Measurements from ENCODE around the gene TMEM201.

Gene TMEM201

DNA sequence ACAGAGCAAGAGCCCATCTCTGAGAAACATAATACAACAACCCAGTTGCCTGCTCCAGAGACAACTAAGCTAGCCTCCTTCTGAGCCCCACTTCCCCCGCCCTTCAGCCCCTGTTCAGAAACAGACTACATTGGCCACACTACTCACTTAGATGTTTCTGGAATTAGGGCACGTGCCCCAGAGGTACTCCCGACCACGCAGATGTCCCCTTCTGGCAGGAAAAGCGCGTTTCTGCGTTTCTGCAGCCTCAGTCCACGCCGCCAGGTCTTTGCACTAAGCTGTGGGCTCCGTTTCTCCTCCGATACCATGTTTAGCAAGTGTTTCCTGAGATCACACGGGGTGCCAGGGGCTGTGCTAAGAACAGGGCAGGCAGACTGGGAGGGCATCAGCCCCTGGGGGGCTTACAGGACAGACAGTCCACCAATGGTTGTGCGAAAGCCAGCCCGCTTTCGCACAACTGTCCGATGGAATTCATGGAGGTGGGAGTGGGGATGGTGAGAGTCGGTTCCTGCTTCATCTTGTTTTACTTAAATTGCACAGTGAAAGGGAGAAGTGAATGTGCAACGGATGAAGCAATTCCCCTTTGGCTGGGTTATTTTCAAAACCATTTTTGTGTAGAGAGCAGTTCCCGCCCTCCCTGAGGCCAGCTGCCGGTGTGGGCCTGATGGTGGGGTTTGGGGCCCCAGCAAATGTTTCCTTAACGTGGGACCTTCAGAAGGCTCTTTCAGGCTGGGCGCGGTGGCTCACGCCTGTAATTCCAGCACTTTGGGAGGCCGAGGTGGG, 65.5 kb downstream of the TMEM201 start:
- no peak for DNase-seq

DNA sequence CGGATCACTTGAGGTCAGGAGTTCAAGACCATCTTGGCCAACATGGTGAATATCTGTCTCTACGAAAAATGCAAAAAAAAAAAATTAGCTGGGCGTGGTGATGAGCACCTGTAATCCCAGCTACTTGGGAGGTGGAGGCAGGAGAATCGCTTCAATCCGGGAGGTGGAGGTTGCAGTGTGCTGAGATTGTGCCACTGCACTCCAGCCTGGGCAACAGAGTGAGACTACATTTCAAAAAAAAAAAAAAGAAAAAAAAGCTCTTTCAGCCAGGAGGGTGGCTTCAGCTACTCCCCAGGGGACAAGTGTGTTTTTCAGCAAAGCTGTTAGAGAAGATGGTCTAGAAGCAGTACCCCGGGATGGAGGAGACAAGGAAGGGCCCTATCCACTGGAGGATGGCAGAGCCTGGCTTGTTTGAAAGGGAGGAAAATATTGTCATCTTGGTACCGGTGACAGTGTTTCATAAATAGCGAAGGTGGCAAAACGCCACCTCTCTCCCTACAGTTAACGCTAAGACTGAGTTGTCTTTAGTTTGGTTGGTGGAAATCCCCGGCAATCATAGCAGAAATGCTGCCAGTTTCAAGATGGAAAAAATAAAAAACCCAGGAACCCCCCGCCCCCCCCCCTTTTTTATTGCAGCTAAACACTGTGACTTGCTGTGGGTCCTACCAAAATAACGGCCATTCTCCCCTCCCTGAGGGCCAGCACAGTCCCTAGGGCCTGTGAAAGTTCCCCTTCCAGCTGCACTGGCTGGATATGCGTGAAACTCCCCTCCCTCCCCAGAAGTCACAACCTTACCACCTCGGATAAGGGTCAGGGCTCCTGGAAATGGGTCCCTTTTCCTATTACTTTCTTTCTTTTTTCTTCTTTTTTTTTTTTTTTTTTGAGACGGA, 66.4 kb downstream of the TMEM201 start:
- no peak for DNase-seq

DNA sequence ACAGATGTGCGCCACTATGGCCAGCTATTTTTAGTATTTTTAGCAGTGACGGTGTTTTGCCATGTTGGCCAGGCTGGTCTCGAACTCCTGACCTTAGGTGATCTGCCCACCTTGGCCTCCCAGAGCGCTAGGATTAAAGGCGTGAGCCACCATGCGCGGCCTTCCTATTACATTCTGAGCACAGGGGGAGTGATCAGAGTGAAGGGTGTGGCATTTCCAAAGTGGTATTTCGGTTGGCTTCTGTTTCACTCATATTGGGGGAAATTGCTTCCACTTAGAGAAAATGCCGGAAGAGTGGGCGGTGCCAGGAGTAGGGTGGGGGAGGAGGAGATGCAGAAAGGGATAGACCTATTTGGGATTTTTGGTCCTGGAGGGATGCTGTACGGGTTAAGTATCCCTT, 67.1 kb downstream of the TMEM201 start:
- no peak for DNase-seq

- no peak for DNase-seq
Observed at GRCh38 chr1:9657521-9658032, 68.9 kb downstream of the TMEM201 start.

DNA sequence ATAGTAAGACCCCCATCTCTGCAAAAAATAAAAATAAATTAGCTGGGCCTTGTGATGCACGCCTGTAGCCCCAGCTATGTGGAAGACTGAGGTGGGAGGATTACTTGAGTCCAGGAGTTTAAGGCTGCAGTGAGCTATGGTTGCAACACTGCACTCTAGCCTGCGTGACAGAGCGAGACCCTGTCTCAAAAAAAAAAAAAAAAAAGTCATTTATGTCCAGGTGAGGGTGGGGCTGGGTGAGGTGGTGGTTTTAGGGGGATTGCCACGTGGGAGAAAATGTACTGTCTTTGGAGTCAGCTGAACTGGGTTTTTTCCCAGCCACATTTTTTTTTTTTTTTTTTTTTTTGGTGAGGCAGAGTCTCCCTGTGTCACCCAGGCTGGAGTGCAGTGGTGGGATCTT, 69.5 kb downstream of the TMEM201 start:
- DNase-seq: no peak

GRCh38 chr1:9659328-9659727, 70.6 kb downstream of the TMEM201 start:
- no peak for DNase-seq

- DNase-seq: no peak
Observed at GRCh38 chr1:9663257-9663656, 74.5 kb downstream of the TMEM201 start.
